Vagina (tissue), 2 donors: ENCODE results near the gene MEIS1.

Experiments used
- POLR2A ChIP-seq, 2 donors: fragments of 450-650 bp; IDR thresholded peaks; one replicate each; pipeline ENCODE4 v1.6.1; 2017; ENCODE audit warnings: antibody characterized with exemption in 2 of 2, mild to moderate bottlenecking in 2 of 2, moderate library complexity in 2 of 2
- POLR2AphosphoS5 ChIP-seq, 2 donors: sonication (generic); formaldehyde crosslinking; IDR thresholded peaks; one replicate each; pipeline ENCODE4 v1.9.0; 2017; ENCODE audit warnings: antibody characterized with exemption in 2 of 2, mild to moderate bottlenecking in 2 of 2, low read depth in 1 of 2; ENCODE audit not compliant: insufficient read depth in 1 of 2
- TF ChIP-seq, protein P1 (sequence below), 3 experiments: fragments of 450-650 bp in 2 of 3; fragments of 200-600 bp in 1 of 3; sonication (generic) in 1 of 3; IDR thresholded peaks; one replicate each; pipeline ENCODE4 v1.5.1; 2017 to 2019; ENCODE audit warnings: antibody characterized with exemption in 3 of 3, mild to moderate bottlenecking in 2 of 3, moderate library complexity in 2 of 3

GRCh38 chr2:66432801-66433694 lies 1.9 kb upstream of the MEIS1 start:
- TF ChIP-seq, protein P1, sequence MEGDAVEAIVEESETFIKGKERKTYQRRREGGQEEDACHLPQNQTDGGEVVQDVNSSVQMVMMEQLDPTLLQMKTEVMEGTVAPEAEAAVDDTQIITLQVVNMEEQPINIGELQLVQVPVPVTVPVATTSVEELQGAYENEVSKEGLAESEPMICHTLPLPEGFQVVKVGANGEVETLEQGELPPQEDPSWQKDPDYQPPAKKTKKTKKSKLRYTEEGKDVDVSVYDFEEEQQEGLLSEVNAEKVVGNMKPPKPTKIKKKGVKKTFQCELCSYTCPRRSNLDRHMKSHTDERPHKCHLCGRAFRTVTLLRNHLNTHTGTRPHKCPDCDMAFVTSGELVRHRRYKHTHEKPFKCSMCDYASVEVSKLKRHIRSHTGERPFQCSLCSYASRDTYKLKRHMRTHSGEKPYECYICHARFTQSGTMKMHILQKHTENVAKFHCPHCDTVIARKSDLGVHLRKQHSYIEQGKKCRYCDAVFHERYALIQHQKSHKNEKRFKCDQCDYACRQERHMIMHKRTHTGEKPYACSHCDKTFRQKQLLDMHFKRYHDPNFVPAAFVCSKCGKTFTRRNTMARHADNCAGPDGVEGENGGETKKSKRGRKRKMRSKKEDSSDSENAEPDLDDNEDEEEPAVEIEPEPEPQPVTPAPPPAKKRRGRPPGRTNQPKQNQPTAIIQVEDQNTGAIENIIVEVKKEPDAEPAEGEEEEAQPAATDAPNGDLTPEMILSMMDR (IDR thresholded peaks at IDR 0.05): peak in 1 of 3 experiments; percentile 23
- TF ChIP-seq POLR2AphosphoS5 (IDR thresholded peaks at IDR 0.05; ENCODE audit: insufficient read depth in 1 of 2, low read depth in 1 of 2): peak; percentile 87 to 92
- peak in 1 of 2 donors; percentile 66 for TF ChIP-seq POLR2A (IDR thresholded peaks at IDR 0.05)
